Stimulated activated CD8-positive, alpha-beta memory T cell treated with anti-CD3 and anti-CD28 coated beads, Interleukin-15, amount 100 ng/mL, for 48 hours (primary cell): ENCODE measurements around the gene GRIK4.
"Not testable (repeated sequence)": the region's sequence is repeated elsewhere in the genome, so short reads cannot be mapped to it uniquely, and the experiment has no call there.

Experiments used
- DNase-seq, 2 donors: peaks; one replicate each; pipeline ENCODE4 v3.0.0-alpha.2; 2020; ENCODE audit warnings: low read depth in 2 of 2

Gene GRIK4

DNA sequence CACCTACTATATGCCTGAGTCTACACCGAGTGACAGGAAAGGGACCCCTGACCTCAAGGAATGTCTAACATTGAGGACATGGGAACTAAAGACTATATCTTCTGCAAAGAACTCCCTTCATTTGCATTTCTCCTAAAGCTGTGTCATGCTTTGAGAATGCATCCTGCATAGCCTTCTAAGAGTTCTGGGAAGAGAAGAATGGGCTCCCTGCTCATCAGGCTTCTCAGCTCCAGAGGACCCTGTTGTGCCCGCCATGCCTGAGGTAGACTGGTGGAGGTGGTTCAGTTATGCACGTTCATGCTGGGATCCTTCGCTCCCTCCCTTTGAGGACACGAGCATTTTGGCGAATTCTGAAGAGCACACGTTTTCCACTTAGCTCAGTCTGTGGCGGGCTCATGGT lies 63.3 kb downstream of the GRIK4 start:
- DNase-seq, result no peak

DNA sequence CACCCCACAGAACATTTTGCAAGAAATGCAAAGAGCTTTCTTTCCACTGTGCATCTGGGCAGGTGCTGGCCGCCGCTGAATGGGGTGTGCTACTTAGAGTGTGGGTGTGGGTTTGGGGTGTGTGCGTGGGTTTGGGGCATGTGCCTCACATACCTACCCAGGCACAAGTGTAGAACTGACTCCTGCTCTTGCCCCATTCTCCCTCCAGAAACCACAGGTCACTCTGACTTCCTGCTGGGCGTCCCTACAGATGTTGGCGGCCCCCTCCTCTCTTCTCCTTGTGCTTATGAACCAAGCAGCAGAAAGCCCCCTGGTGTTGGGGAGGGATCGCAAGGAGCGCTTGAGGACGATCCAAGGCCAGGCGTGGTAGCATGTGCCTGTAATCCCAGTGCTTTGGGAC lies 63.9 kb downstream of the GRIK4 start:
- no peak for DNase-seq

DNA sequence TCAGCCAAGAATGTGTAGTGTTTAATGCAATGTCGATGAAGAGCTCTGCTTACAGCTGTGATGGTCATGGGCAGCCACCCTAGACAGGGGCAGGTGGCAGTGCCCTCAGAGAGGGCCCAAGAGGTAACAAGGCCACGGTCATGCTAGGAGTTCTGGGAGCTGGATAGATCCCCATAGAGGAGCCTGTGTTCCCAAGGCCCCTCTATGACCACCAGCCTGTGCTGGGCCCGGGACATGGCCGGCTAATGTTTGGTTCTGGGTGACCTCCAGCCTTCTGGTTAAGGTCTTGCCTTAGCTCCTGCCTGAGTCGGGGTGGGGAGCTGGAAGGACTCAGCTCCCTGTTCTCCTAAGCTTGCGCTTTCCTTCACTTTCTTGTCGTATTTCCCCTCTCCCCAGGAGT lies 65.1 kb downstream of the GRIK4 start:
- DNase-seq, result no peak

DNA sequence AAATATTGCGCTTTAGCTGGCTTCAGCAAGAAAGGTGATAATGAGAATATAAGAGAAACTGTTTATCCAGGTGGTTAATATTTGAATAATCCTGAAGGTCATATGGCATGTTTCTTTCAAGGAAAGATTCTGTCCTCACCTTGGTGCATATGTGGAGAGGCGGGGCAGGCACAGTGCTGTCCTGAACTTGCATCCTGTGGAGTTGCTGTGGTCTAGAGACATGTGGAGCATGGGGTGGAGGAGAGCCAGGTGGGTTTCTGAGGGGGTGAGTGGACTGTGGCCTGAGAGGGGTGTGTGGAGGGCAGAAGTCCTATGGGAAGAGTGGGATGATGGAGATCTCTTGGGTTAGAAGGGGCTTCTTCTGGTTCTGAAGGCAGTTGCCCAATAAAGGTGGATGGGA lies 65.5 kb downstream of the GRIK4 start:
- no peak for DNase-seq

DNA sequence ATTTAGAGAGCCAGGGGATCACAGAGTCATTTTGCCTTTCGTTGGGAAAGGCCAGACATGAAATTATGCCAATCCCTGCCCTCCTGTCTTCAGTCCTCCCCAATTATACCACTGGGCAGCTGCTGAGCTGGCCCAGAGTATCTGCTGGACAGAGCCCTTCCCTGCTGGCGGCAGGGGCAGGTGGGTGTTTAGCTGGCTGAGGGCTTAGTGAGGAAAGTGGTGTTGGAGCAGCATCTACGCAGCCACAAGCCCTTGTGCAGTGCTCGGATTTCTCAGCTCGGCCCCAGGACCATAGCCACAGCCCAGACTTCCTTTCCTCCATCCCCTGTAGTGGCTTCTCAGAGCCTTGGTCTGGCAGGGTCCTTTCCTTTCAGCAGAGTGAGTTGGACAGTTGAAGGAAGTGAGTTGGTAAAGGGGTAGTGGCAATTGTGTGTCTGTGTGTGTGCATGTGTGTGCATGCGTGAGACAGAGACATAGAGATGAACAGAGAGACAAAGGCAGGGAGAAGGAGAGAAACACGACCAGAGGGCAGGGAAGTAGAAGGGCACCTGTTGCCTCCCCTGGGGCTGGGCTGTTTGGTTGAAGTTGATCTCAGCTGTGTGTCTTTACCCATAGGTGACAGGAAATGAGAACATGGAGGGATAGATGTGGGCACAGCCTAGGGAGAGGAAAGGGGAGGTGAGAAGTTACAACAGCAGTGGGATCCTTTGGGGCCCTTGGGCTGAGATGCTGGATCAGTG lies 66.2 kb downstream of the GRIK4 start:
- no peak for DNase-seq

GRCh38 chr11:120578596-120579154 lies 67.1 kb downstream of the GRIK4 start:
- no peak for DNase-seq

GRCh38 chr11:120579611-120580031 lies 68.1 kb downstream of the GRIK4 start:
- DNase-seq, result peak in 1 of 2 donors; percentile 7

DNA sequence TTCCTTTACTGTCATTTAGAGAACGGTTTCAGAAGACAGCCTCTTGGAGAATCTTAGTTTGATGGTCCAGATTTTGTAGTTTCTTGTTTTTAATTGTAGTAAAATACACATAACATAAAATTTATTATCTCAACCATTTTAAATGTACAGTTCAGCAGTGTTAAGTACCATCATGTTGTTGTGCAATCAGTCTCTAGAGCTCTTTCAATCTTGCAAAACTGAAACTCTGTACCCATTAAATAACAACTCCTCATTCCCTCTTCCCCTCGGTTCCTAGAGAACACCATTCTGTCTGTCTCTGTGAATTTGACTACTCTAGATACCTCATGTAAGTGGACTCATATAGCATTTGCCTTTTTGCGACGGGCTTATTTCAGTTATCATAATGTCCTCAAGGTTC lies 69.8 kb downstream of the GRIK4 start:
- no peak for DNase-seq

DNA sequence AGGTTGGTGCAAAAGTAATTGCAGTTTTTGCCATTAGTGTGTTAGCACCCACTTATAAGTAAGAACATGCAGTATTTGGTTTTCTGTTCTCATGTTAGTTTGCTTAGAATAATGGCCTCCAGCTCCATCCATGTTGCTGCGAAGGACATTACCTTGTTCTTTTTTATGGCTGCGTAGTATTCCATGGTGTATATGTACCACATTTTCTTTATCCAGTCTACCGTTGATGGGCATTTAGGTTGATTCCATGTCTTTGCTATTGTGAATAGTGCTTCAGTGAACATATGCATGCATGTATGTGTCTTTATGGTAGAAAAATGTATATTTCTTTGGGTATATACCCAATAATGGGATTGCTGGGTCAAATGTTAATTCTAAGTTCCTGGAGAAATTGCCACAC lies 71.0 kb downstream of the GRIK4 start:
- not testable (repeated sequence) for DNase-seq

- DNase-seq, result no peak
Measured at GRCh38 chr11:120586072-120586471, 74.5 kb downstream of the GRIK4 start.

GRCh38 chr11:120586728-120587127 lies 75.2 kb downstream of the GRIK4 start:
- DNase-seq, result no peak

DNA sequence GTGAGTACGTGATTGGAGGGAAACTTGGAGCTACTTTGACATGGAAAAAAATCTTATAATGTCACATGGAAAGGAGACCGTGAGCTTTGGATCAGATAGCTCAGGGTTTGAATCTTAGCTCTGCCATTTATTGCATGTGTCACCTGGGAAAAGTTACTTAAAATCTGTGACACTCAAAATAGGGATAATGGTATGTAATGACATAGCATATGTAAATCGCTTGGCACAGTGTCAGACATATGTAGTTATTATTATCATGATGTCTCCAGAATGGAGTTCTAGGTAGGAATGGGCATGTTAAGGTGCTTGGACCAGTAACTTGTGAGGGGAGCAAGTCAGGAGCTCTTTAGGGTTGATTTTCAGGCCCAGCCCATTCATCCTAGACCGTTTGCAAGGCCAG lies 75.8 kb downstream of the GRIK4 start:
- DNase-seq, result no peak

- DNase-seq, result no peak
Measured at GRCh38 chr11:120589376-120589775, 77.8 kb downstream of the GRIK4 start.

DNA sequence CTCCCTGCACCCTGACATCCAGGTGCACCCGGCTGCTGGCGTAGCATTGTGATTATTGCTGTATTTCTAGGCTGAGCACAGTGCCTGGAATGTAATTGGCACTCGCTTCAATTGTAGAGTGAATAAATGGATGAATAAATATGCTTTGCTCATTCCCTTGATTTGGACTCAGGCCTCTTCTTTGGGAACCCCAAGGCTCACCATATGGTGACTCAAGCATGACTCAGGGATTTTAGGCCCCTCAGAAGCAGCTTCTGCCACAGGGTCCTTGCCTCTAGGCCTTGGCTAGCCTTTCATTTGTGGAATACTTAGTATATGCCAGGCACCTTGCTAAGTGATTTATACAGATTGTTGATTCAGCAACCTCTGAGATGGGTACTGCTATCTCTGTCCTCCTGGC lies 78.9 kb downstream of the GRIK4 start:
- no peak for DNase-seq

- no peak for DNase-seq
Measured at GRCh38 chr11:120594746-120595145, 83.2 kb downstream of the GRIK4 start.

- DNase-seq, result no peak
Measured at GRCh38 chr11:120595557-120595956, 84.0 kb downstream of the GRIK4 start.

DNA sequence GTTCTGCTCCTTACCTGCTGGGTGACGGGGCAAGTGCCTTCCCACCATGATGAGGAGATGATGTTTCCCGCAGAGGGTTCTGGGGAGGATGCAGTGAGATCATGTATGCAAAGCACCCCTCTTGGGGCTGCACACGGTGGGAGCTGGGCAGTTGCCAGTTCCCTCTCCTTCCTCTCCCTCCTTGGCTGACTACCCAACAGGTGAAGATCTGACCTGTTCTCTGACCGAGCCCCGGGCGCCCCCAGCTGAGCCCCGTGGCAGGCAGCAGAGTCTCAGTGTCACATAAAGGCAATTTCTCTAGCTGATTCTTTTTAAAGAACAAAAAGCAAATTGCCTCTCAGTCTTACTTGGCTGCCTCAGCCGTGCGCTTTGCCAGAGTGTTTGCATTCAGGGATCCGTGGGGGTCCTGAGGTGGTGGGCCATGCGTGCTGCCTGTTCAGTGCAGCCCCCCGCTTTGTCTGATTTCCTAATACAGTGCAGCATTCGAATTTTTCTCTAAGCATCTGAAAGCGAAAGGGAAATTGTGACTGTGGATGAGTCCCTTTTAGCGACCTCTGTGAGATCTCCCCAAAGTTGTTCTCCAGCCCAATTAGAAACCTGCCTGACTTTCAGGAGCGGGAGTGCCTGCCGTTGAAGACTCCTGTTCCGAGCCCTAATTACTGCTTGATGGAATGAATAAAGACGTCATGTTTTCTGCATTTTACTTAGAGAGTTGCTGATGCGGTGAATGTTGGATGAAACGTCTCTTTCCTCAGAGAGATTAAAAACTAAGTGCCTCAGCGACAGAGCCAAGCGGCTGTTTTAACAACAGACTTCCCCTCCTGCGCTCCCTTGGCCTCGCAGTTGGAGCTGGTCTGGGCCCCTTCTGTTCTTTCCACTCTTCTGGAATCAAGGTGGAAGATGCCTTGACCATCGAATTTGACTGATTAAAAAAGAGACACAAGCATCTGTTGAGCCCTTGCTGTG lies 86.0 kb downstream of the GRIK4 start:
- no peak for DNase-seq

DNA sequence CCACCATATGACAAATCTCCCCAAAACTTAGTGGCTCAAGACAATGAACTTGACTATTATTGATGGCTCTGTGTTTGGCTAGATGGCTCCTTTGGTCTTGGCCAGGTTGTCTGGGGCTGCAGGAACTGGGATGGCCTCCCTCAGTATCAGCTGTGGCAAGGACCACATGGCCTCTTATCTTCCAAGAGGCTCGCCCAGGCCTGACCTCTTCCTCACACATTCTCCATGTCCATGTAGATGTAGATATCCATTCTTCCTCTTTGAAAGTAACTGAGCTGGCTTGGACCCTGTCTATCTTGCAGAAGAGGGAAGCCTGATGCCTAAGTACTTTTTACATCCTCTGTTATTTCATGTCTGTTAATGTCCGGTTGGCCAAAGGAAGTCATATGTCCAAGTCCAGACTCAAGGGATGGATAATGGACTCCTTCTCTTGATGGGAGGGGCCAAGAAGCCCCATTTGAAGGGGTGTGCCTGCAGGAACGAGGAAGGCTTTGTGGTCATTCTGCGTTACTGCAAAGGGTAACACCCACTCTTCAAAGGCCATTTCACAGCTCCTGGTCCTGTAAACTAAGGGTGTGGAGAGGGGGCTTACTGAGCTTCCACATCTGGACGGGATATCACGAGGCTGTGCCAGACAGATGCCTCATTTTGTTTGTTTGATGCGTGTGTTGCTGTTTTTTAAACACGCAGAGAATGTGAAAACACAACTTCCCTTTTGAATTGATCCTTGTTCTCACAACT lies 87.1 kb downstream of the GRIK4 start:
- DNase-seq, result no peak

DNA sequence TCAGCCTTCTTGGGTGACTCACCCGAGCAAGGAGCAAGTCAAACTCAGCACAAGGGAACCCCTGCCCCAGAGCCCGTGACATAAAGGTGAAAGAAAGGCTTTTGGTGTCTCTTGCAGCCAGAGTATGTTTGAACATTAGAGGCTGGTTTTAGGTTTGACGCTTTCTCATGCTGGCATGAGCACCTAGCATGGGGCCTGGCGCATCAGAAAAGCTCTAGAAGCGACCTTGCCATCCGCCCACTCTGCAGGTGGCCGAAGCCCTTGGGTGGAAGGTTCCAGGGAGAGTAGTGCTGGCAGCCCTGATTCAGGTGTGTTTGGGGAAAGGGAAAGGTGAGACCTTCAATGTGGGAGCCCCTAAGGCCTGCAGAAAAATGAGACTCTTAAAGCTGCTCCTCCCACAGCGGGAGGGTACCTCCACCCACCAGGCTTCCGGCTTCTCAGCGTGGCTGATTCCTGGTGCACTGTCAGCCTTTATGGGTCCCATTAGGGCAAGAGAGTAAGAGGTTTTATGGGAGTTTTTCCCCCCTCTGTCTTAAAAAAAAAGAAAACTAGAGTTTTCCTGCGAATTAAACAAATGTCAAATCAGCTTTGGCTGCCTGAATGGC lies 88.4 kb downstream of the GRIK4 start:
- no peak for DNase-seq

DNA sequence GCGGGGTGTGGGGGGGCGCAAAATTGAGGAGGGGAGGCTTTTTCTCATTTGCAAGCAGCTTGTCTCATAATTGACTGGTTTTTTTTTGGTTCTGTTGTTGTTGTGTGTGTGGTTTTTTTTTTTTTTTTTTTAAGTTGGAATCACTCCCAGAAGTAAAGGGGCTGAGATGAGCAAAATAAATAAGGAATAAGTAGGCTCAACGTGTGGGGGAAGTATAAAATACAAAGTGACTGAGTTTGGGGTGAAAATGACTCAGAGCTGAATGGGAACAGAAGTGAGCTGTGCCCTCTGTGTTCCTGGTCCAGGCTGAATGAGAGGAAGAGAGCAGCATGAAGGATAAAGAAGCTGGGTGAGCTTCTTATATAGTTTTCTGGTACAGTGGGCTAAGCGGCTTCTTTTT lies 90.0 kb downstream of the GRIK4 start:
- DNase-seq, result no peak

DNA sequence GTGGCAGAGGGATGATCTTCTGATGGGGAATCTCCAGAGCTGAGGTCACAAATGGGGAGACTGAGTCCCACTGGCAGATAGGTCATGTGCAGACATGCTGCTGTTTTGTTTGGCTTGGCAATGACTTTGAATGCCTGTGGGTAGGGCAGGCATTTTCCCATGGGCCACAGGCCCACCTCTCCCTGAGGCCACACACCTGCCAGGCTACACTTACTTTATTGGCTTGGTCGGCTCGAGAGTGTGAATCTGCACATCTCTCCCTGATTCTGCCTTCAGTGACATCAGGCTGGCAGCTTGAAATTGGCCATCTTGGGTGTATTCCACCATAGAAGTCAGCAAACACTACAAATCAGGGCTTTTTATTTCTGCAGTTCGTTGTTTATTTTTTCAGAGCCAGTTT lies 91.5 kb downstream of the GRIK4 start:
- no peak for DNase-seq

DNA sequence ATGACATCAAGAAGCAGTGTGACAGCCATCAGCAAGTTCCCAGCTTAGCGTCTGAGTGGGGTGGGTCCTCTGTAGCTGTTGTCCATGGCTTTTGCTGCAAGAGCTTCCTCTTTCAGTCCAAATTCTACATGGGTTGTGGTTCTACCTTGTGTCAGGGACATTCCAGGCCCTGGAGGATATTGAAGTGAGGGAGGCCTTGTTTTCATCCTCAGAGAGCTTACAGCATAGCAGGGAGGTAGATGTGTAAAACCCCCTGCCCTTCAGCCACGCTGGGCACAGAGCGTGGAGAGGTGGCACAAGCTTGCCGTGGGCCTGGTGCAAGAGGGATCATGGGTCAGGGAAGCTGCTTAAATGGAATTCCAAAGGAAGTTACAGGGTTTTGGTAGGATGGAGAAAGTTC lies 93.9 kb downstream of the GRIK4 start:
- no peak for DNase-seq
